Activated CD4-positive, alpha-beta memory T cell treated with anti-CD3 and anti-CD28 coated beads for 36 hours (primary cell): ENCODE measurements around the gene FYN. TPM values are rescaled to one million over a fixed set of nuclear protein-coding genes. Genes with fewer than 3 reads are reported as not detected.

Source experiments
- CTCF ChIA-PET: fragments of 350-600 bp; sonication (Branson Sonifier 250); formaldehyde crosslinking; loops from one replicate; lab custom pipeline; 2021; ENCODE audit warnings: antibody characterized with exemption, inconsistent platforms; lab: Charles Lee
- POLR2A ChIA-PET: fragments of 350-600 bp; sonication (Branson Sonifier 250); formaldehyde crosslinking; loops from one replicate; lab custom pipeline; 2021; ENCODE audit warnings: antibody characterized with exemption; lab: Charles Lee
- DNase-seq: peaks from one replicate; pipeline ENCODE4 v3.0.0-alpha.2; 2020
- H3K27ac Mint-ChIP-seq: one replicate; pipeline ENCODE4 v1.8.0; 2021; ENCODE audit warnings: mixed read lengths
- H3K27me3 Mint-ChIP-seq: one replicate; pipeline ENCODE4 v1.8.0; 2021; ENCODE audit warnings: mixed read lengths
- H3K36me3 Mint-ChIP-seq: one replicate; pipeline ENCODE4 v1.8.0; 2021; ENCODE audit warnings: mixed read lengths
- H3K4me1 Mint-ChIP-seq: one replicate; pipeline ENCODE4 v1.8.0; 2021; ENCODE audit warnings: low read depth, mixed read lengths
- H3K4me3 Mint-ChIP-seq: one replicate; pipeline ENCODE4 v1.8.0; 2021; ENCODE audit warnings: mild to moderate bottlenecking, mixed read lengths
- H3K9me3 Mint-ChIP-seq: one replicate; pipeline ENCODE4 v1.8.0; 2021; ENCODE audit warnings: mixed read lengths
- intact Hi-C: fragments of 100-400 bp; cut with micrococcal nuclease; formaldehyde crosslinking; loops from one replicate; pipeline ENCODE4 v1.15.1; 2023
- total RNA-seq, 2 experiments: library from RNA; stranded (reverse); gene quantifications; one replicate each; pipeline ENCODE4 v1.2.3, GENCODE V29; 2021

Gene FYN
- total RNA-seq, 2 experiments from 2014 or later = 353 to 365 TPM

GRCh38 chr6:111628142-111628850 is 245.0 kb downstream of the FYN start:
- peaks cover 10% of the 10 kb centered on the region for H3K9me3 Mint-ChIP-seq
- POLR2A ChIA-PET = no interaction called here
- H3K4me3 Mint-ChIP-seq = no peak overlapping the region
- H3K27ac Mint-ChIP-seq = no peak overlapping the region
- DNase-seq = no peak
- CTCF ChIA-PET = no interaction called here
- intact Hi-C loops = no loop called here
- no peaks in the 10 kb centered on the region for H3K27me3 Mint-ChIP-seq
- H3K4me1 Mint-ChIP-seq = no peaks in the 10 kb centered on the region
- H3K36me3 Mint-ChIP-seq = peaks cover 2% of the 10 kb centered on the region

GRCh38 chr6:111626441-111626840 is 246.8 kb downstream of the FYN start:
- H3K4me1 Mint-ChIP-seq = no peaks in the 10 kb centered on the region
- peaks cover 2% of the 10 kb centered on the region for H3K36me3 Mint-ChIP-seq
- intact Hi-C loops = no loop called here
- H3K4me3 Mint-ChIP-seq = no peak overlapping the region
- no peak overlapping the region for H3K27ac Mint-ChIP-seq
- DNase-seq = no peak
- no peaks in the 10 kb centered on the region for H3K27me3 Mint-ChIP-seq
- ChIA-PET POLR2A (no interaction called here), CTCF (no interaction called here)
- H3K9me3 Mint-ChIP-seq = peaks cover 10% of the 10 kb centered on the region

DNA sequence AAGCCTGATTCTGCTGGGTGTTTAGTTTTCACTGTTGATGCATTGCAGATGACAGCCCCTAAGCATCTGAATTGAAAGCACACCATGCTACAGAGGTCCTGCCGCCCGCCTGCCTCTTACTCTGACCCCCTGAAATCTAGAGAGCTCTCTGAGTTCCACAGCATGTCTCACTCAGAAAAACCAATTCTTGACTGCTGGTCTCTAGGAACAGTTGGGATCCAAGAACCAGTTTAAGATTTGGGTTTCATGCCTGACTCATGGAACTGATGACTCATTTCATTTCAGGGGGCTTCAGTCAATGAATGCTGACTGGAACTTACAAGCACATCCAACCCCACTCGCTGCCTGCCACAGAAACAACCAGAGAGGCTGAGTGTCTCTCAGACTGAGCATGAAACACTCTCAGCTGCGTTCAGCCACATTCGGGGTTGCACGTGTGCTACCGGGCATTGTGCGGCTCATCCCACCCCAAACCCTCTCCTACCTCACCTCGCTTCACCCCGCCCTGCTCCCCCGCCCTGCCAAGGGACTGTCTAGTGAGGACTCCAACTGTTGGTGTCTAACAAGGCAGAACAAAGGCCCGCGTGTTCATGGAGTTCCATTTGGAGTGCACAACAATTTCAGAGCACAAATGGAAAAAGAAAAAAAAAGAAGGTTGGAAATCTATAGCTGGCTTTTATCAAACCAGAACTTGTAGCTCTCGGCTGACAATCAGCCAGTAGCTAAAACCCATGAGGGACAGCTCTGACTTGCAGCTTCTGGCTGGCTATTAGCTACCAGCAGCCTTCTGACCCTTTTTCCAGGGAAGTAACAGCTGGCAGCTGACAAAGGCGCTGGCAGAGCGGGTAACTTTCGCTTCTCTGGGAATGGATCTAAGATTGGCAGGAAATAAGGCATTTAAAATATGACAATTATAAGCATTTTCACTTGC is 247.5 kb downstream of the FYN start:
- POLR2A ChIA-PET = interaction anchor here (0.5 kb wide), 1 partner anchor 413 kb away, joined by 4 read pairs; no protein-coding TSS in a partner anchor
- CTCF ChIA-PET = no interaction called here
- no peaks in the 10 kb centered on the region for H3K27me3 Mint-ChIP-seq
- DNase-seq = no peak
- H3K4me1 Mint-ChIP-seq = no peaks in the 10 kb centered on the region
- no peak overlapping the region for H3K27ac Mint-ChIP-seq
- H3K9me3 Mint-ChIP-seq = peaks cover 10% of the 10 kb centered on the region
- intact Hi-C loops = no loop called here
- H3K36me3 Mint-ChIP-seq = peaks cover 2% of the 10 kb centered on the region
- no peak overlapping the region for H3K4me3 Mint-ChIP-seq

DNA sequence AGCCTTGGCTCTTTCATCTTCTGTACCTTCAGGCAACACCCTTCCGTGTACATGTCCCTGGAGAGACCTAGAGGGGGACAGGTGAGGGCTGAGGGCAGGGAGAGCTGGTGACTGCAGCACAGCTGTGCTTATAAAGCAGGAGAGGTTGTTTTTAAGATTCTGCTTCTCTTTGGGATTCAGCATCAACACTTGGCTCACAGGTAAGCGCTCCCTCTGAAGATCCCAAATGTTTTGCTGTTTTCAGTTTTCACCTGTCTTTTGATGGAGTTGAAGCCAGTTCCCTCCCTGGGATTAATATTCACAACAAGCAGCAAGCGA is 248.2 kb downstream of the FYN start:
- Mint-ChIP-seq H3K9me3 (peaks cover 10% of the 10 kb centered on the region), H3K27ac (no peak overlapping the region)
- CTCF ChIA-PET = no interaction called here

GRCh38 chr6:111624401-111625098 is 248.7 kb downstream of the FYN start:
- Mint-ChIP-seq H3K36me3 (peaks cover 2% of the 10 kb centered on the region), H3K4me1 (no peaks in the 10 kb centered on the region), H3K27me3 (no peaks in the 10 kb centered on the region), H3K9me3 (peaks cover 8% of the 10 kb centered on the region), H3K4me3 (no peak overlapping the region), H3K27ac (no peak overlapping the region)
- ChIA-PET CTCF (no interaction called here), POLR2A (no interaction called here)
- intact Hi-C loops = no loop called here
- DNase-seq = no peak

More for the DNA sequence above, 248.2 kb downstream of the FYN start:
- peaks cover 2% of the 10 kb centered on the region for H3K36me3 Mint-ChIP-seq
- POLR2A ChIA-PET = no interaction called here
- H3K4me1 Mint-ChIP-seq = no peaks in the 10 kb centered on the region
- H3K4me3 Mint-ChIP-seq = no peak overlapping the region
- DNase-seq = no peak
- H3K27me3 Mint-ChIP-seq = no peaks in the 10 kb centered on the region
- intact Hi-C loops = no loop called here

DNA sequence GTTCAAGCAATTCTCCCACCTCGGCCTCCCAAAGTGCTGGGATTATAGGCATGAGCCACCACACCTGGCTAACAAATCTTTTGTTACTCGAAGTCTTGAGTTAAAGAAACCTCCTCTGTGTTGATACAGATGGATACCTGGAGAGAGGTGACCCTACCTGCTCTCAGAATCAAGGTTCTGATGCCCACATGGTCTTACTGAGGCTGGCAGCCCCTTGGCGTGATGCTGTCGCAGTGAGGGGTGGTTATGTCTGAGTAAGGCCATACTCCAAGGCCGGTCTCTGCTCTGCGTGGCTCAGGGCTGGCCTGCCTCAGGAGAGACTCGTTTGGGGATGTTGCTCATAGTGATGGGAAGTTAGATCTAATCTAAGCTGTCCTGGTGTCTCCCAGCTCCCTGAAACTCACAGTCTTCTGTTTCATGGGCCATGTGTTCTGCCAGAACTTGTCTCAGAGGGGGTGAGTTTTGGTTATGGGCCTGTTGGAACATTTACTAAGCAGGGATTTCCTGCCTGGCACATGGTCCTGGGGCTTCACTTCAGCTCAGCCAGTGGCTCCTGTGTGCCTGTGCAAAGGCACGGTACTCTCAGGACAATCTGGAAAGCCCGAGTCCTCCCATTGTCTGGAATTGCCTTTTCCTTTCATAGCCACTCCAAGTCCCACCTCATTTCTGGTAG is 250.1 kb downstream of the FYN start:
- ChIA-PET CTCF (no interaction called here), POLR2A (no interaction called here)
- H3K27me3 Mint-ChIP-seq = no peaks in the 10 kb centered on the region
- no peaks in the 10 kb centered on the region for H3K36me3 Mint-ChIP-seq
- no peak overlapping the region for H3K27ac Mint-ChIP-seq
- intact Hi-C loops = no loop called here
- no peak for DNase-seq
- no peak overlapping the region for H3K4me3 Mint-ChIP-seq
- no peaks in the 10 kb centered on the region for H3K9me3 Mint-ChIP-seq
- no peaks in the 10 kb centered on the region for H3K4me1 Mint-ChIP-seq

GRCh38 chr6:111620169-111620568 is 253.1 kb downstream of the FYN start:
- no peaks in the 10 kb centered on the region for H3K4me1 Mint-ChIP-seq
- DNase-seq = no peak
- POLR2A ChIA-PET = no interaction called here
- CTCF ChIA-PET = no interaction called here
- no peak overlapping the region for H3K4me3 Mint-ChIP-seq
- no peaks in the 10 kb centered on the region for H3K36me3 Mint-ChIP-seq
- no peaks in the 10 kb centered on the region for H3K27me3 Mint-ChIP-seq
- intact Hi-C loops = no loop called here
- no peaks in the 10 kb centered on the region for H3K9me3 Mint-ChIP-seq
- H3K27ac Mint-ChIP-seq = no peak overlapping the region

GRCh38 chr6:111618407-111618806 is 254.8 kb downstream of the FYN start:
- Mint-ChIP-seq H3K4me1 (no peaks in the 10 kb centered on the region), H3K4me3 (no peak overlapping the region), H3K27me3 (peaks cover 4% of the 10 kb centered on the region), H3K9me3 (no peaks in the 10 kb centered on the region), H3K36me3 (no peaks in the 10 kb centered on the region), H3K27ac (no peak overlapping the region)
- no peak for DNase-seq
- POLR2A ChIA-PET = no interaction called here
- CTCF ChIA-PET = no interaction called here
- intact Hi-C loops = no loop called here

DNA sequence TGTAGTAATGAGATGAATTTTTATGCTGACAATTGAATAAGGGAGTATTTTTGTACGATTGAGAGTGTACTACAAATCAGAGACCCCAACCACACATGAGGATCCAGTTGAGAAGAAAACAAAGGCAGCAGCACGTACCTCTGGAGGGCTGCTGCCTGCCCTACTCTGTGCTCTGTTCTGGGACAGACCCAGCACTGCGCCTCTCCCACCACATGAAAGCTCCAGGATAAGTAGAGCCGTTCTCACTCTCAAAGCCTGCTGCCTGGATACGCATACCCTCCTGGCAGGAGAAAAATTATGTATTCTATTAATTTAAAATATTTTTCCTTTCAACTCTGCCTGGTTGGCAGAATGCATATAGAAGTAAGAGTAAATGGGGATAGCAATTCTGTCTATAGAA is 256.1 kb downstream of the FYN start:
- H3K36me3 Mint-ChIP-seq = peaks cover 3% of the 10 kb centered on the region
- no peaks in the 10 kb centered on the region for H3K9me3 Mint-ChIP-seq
- intact Hi-C loops = no loop called here
- no peak for DNase-seq
- ChIA-PET POLR2A (no interaction called here), CTCF (no interaction called here)
- H3K4me1 Mint-ChIP-seq = no peaks in the 10 kb centered on the region
- H3K27me3 Mint-ChIP-seq = peaks cover 4% of the 10 kb centered on the region
- H3K4me3 Mint-ChIP-seq = no peak overlapping the region
- H3K27ac Mint-ChIP-seq = no peak overlapping the region

DNA sequence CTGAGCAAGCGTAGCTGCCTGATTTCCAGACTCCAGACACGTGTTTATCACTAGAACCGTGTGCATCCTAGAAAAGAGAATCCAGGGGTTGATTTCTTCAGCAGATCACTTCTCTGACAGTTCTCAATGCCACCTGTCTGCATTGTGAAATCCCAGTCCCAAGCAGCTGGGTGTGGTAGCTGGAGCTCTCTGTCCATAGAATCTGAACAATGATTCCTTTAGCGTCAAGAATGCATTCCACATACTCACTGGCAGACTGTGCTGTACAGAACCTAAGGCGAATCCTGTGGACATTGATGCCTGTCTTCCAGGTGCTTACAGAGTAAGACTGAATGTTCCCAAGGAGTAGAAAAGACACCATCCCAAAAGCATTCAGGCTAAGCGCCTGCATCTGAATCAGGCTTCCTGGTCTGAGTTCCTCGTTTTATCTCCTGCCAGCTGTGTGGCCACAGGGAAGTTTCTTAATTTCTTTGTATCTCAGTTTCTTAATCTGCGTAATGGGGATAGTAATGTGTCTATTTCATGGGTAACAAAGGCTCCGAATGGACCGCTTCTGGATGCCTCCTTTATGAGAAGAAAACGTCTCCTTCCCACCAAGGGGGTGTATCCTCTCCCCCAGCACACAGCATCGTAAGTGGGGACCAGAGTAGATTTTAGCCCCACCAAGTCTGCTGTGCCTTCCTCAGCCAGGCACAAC is 257.2 kb downstream of the FYN start:
- no peak for DNase-seq
- no peaks in the 10 kb centered on the region for H3K9me3 Mint-ChIP-seq
- CTCF ChIA-PET = no interaction called here
- H3K27me3 Mint-ChIP-seq = peaks cover 4% of the 10 kb centered on the region
- H3K4me1 Mint-ChIP-seq = no peaks in the 10 kb centered on the region
- no peak overlapping the region for H3K27ac Mint-ChIP-seq
- H3K36me3 Mint-ChIP-seq = peaks cover 3% of the 10 kb centered on the region
- no peak overlapping the region for H3K4me3 Mint-ChIP-seq
- POLR2A ChIA-PET = no interaction called here
- intact Hi-C loops = no loop called here

DNA sequence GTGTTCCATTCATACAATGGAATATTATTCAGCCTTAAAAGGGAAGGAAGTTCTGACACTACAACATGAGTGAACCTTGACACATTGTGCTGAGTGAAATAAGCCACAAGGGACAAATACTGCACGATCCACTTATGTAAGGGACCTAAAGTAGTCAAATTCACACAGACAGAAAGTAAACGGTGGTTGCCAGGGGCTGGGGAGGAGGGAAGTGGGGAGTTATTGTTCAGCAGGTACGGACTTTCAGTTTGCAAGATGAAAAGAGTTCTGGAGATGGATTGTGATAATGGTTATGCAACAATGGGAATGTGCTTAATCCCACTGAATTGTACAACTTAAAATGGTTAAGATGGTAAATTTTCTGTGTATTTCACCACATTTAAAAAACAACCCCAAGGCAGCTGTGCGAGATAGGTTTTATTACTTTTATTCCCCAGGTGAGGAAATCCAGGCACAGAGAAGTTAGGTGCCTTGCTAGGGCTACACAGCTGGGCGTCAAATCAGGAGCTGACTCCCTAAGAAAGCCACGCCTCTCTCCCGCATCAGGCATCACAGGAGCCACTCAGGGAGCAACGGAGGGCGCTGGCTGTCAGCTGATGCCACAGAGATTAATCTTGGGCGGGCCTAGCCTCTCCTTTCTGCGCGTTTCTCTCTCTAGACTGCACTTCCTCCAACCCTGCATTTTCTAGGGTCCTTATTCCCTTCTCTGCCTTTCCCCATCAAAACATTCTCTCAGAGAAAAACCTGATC is 258.2 kb downstream of the FYN start:
- H3K27me3 Mint-ChIP-seq = peaks cover 4% of the 10 kb centered on the region
- intact Hi-C loops = no loop called here
- CTCF ChIA-PET = no interaction called here
- peaks cover 3% of the 10 kb centered on the region for H3K36me3 Mint-ChIP-seq
- H3K4me3 Mint-ChIP-seq = no peak overlapping the region
- H3K9me3 Mint-ChIP-seq = no peaks in the 10 kb centered on the region
- H3K4me1 Mint-ChIP-seq = no peaks in the 10 kb centered on the region
- no peak for DNase-seq
- no peak overlapping the region for H3K27ac Mint-ChIP-seq
- POLR2A ChIA-PET = no interaction called here
